GM12875 (cell line): ENCODE data around the gene PRKN.

Source experiments
- H3K4me3 ChIP-seq: one replicate; pipeline ENCODE4 v1.5.1; 2011; ENCODE audit warnings: low read depth, low read length, control low read depth
- CTCF ChIP-seq: IDR thresholded peaks from 2 replicates; pipeline ENCODE4 v1.5.1; 2011; ENCODE audit warnings: low read depth, mild to moderate bottlenecking, control low read depth, inconsistent platforms, low read length, moderate library complexity, borderline replicate concordance; ENCODE audit not compliant: insufficient read depth

The PRKN gene

DNA sequence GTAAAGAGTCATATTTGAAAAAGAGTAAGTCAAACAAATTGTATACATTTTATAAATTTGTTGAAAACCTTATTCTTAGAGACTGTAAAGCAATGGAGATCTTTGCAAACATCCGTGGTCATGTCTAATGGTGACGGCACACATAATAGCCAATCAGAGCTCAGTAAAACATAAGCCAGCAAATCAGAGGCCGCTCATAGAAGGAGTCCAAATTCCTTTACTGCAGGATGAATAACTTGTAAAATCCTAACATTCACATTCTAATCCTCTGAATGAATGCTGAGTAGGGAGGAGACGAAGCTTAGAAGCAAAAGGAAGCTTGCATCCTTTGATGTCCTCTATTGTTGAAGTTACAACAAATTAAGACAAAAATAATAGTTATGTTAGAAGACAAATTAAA lies 401.7 kb downstream of the PRKN start:
- H3K4me3 ChIP-seq: no peak overlapping the region
- no peak for TF ChIP-seq CTCF

DNA sequence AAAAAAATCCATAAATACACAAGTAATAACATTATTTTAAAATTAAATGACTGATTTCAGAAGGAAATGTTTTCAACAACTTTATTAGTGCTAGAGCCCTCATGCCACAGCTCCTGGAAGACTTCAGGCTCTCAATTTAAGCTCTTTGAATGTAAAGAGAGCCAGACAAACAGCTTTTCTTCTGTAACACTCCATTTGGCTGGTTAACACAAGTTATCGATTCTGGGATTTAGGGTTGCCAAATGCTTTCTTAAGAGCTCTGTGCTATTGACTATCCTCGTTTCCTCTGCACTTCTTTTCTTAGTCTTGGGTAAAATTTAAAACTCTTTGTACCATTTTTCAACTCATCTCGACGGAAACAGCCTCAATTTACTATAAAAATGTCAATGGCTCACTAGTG lies 402.5 kb downstream of the PRKN start:
- H3K4me3 ChIP-seq: no peak overlapping the region
- no peak for TF ChIP-seq CTCF

GRCh38 chr6:162315291-162315690 lies 412.3 kb downstream of the PRKN start:
- no peak for TF ChIP-seq CTCF
- H3K4me3 ChIP-seq: no peak overlapping the region

DNA sequence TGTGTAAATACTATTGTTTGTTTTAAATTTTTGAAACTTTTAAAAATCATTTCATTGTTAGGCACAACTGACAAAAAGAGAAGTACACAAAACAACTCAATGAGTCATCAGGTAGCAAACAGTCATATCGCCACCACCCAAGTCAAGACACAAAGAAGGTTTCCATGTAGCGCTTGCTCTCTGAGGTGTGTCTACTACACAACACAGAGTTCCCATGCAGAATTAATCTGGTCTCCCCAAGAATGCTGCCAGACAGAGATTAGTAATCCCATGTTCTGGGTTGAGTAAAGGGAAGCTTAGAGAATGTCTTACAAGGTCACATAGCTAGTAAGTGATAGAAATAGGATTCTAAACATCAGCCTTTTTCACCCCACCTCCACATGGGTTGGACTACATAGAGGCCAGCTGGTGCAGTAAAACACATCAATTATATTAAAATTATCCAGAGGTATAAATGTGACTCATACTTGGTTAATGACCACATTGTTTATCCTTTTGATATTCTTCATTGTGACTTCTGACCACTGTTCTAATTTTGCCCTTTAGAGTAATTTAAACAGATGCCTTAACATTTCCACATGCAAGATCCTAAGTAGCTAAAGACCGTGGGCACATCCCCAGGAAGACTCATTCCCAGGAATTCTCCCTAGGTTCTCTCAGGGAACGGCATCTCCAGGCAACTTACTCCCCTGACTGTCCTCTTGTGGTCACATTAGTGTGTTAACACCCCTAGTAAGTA lies 413.5 kb downstream of the PRKN start:
- no peak for TF ChIP-seq CTCF
- H3K4me3 ChIP-seq: no peak overlapping the region

GRCh38 chr6:162307865-162308264 lies 419.7 kb downstream of the PRKN start:
- TF ChIP-seq CTCF: no peak
- no peak overlapping the region for H3K4me3 ChIP-seq

GRCh38 chr6:162306616-162307015 lies 420.9 kb downstream of the PRKN start:
- no peak overlapping the region for H3K4me3 ChIP-seq
- no peak for TF ChIP-seq CTCF

DNA sequence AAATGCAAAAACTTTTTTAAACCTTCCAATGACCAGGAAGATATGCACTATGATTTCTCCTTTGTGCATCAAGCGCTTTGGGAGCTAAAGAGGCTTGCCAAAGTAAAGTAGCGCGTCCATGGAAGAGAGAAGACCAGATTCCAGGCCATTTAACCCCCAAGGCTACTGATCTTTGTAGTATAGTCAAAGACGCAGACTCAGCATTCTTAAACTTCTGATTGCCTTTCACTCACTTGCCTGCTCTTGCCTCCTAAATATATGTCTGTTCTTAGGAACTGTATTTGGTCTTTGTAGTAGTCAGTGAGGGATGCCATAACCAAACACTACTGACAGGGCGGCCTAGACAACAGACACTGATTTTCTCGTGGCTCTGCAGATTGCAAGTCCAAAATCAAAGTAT lies 426.4 kb downstream of the PRKN start:
- no peak overlapping the region for H3K4me3 ChIP-seq
- no peak for TF ChIP-seq CTCF
